BE2C (cell line): Measurements from ENCODE around the gene SLFNL1.

ENCODE experiments used
- DNase-seq: peaks from one replicate; pipeline ENCODE4 v3.0.0-alpha.2; 2020
- H3K27me3 ChIP-seq: fragments of 250-450 bp; sonication (Bioruptor Pico); 2 replicates; pipeline ENCODE4 v1.5.1; 2020; ENCODE audit warnings: mild to moderate bottlenecking
- H3K36me3 ChIP-seq: fragments of 250-450 bp; sonication (Bioruptor Pico); 2 replicates; pipeline ENCODE4 v1.5.1; 2020; ENCODE audit warnings: mild to moderate bottlenecking
- H3K4me1 ChIP-seq: fragments of 250-450 bp; sonication (Bioruptor Pico); 2 replicates; pipeline ENCODE4 v1.5.1; 2020
- H3K4me3 ChIP-seq: 2 replicates; pipeline ENCODE4 v1.5.1; 2011; ENCODE audit warnings: low read depth, low read length
- H3K9me3 ChIP-seq: fragments of 250-450 bp; sonication (Bioruptor Pico); 2 replicates; pipeline ENCODE4 v1.5.1; 2020
- TF ChIP-seq, protein P1 (sequence below): IDR thresholded peaks from 2 replicates; pipeline ENCODE4 v1.5.1; 2012; ENCODE audit warnings: mild to moderate bottlenecking, low read depth, low read length

SLFNL1 gene

DNA sequence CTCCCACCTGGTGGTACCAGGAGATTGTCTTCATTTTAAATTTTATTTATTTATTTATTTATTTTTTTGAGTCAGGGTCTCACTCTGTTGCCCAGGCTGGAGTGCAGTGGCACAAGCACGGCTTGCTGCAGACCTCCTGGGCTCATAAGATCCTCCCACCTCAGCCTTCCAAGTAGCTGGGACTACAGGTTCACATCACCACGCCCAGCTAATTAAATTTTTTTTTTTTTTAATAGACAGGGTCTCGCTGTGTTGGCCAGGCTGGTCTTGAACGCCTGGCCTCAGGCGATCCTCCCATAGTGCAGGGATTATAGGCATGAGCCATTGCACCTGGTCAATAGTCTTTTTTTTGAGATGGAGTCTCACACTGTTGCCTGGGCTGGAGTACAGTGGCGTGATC lies 8.5 kb downstream of the SLFNL1 start:
- Histone ChIP-seq H3K9me3 (no peaks in the 10 kb centered on the region), H3K36me3 (peaks cover 34% of the 10 kb centered on the region), H3K4me1 (no peaks in the 10 kb centered on the region), H3K4me3 (no peak overlapping the region), H3K27me3 (no peaks in the 10 kb centered on the region)
- no peak for DNase-seq
- TF ChIP-seq, protein P1, sequence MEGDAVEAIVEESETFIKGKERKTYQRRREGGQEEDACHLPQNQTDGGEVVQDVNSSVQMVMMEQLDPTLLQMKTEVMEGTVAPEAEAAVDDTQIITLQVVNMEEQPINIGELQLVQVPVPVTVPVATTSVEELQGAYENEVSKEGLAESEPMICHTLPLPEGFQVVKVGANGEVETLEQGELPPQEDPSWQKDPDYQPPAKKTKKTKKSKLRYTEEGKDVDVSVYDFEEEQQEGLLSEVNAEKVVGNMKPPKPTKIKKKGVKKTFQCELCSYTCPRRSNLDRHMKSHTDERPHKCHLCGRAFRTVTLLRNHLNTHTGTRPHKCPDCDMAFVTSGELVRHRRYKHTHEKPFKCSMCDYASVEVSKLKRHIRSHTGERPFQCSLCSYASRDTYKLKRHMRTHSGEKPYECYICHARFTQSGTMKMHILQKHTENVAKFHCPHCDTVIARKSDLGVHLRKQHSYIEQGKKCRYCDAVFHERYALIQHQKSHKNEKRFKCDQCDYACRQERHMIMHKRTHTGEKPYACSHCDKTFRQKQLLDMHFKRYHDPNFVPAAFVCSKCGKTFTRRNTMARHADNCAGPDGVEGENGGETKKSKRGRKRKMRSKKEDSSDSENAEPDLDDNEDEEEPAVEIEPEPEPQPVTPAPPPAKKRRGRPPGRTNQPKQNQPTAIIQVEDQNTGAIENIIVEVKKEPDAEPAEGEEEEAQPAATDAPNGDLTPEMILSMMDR, result no peak

DNA sequence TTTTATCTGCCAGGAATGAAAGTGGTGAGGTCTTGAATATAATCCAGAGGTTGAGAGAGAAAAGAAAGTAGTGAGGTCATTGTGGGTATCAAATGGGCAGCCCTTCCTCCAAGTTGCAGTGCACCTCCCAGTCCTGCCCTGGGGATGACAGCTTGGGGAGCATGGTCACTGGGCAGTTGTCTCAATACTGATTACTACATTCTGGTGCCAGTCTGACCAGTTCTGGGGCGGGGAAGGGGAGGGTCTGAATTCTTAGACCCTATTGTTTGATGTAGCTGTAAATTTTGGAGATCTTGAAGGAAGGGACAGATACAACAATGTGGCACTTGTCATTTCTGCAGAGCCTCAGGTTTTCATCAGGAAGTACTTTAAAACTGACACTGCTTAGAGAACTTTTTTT lies 11.2 kb downstream of the SLFNL1 start:
- peaks cover 47% of the 10 kb centered on the region for H3K36me3 ChIP-seq
- no peaks in the 10 kb centered on the region for H3K27me3 ChIP-seq
- H3K4me1 ChIP-seq, result no peaks in the 10 kb centered on the region
- no peaks in the 10 kb centered on the region for H3K9me3 ChIP-seq
- no peak overlapping the region for H3K4me3 ChIP-seq
- no peak for DNase-seq
- TF ChIP-seq, protein P1, result no peak

DNA sequence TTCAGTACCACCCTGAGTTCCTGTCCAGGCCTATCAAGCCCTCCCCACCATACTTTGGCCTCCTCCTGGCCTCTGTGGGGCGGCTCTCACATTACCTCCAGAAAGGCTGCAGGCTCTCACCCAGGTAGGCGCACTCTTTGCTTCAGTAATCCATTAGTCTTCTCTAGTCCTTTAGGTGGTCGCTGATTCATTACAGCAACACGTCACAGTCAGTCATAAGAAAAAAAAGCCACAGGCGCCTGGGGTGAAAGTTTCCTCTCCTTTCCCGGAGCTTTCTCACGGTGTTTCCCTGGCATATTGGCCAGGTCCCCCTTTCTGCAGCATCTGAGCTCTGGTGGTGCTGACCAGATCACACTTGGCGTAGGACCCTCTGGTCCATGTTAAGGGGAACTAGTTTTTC lies 12.1 kb downstream of the SLFNL1 start:
- Histone ChIP-seq H3K36me3 (peaks cover 53% of the 10 kb centered on the region), H3K27me3 (no peaks in the 10 kb centered on the region), H3K9me3 (no peaks in the 10 kb centered on the region), H3K4me1 (no peaks in the 10 kb centered on the region), H3K4me3 (no peak overlapping the region)
- no peak for DNase-seq
- TF ChIP-seq, protein P1, result no peak

DNA sequence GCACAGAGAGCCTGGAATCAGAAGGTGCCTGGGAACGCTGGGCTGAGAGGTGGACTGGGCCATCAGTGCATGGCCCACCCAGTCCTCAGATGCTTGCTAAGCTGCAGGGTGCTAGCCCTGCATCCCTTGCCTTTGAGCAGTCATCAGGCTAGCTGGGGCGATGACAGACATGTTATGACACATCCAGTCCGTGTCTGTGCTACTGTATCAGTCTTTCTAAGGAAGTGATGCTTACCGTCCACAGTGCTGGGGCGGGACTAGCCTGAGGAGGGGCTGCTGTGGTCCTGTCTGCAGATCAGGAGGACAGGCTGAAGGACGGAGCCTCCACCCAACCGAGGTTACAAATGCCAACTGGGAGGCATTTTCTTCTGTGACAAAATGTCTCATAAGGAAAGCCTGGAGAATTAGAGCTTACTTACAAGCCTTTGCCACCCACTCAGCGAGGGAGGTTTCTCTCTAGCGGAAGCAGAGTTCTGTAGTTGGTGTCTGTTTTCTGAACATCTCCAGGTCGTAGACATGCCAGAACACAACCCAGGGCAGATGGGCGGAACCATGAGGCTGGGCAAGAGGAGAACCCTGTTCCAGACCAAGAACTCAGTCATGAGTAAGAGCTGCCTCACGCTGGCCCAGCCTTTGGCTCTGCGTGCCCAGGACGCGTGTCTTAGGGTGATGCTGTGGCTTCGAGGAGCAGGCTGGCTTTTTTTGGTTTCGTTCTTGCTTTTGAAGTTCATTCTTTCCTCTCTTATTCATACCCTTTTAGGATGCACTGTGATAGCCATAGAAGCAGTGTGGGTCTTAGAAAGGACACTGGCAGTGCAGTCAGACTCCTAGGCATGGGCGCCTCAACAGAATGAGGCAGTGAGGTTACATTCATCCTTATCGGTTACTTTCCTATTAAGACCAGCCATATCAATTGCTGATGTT lies 14.3 kb downstream of the SLFNL1 start:
- Histone ChIP-seq H3K4me3 (no peak overlapping the region), H3K27me3 (no peaks in the 10 kb centered on the region), H3K4me1 (peaks cover 4% of the 10 kb centered on the region), H3K36me3 (peaks cover 69% of the 10 kb centered on the region), H3K9me3 (no peaks in the 10 kb centered on the region)
- TF ChIP-seq, protein P1, result no peak
- no peak for DNase-seq

DNA sequence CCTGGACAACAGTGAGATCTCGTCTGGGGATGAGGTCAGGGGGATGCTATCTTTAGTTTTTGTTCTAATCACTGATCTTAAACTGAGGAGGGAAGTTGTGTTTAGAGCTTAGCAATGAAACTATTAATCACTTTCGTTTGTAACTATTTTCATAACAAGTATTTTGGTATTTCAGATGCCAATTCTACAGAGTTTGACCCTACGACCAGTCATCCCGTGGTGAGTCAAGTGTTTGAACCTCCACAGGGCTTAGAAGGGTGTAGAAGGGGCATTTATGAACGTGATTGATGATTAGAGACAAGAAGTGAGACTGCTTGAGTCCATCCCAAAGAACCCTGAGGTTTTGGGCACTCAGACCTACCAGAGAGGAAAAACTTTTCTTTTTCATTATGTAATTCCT lies 15.6 kb downstream of the SLFNL1 start:
- TF ChIP-seq, protein P1, result no peak

DNA sequence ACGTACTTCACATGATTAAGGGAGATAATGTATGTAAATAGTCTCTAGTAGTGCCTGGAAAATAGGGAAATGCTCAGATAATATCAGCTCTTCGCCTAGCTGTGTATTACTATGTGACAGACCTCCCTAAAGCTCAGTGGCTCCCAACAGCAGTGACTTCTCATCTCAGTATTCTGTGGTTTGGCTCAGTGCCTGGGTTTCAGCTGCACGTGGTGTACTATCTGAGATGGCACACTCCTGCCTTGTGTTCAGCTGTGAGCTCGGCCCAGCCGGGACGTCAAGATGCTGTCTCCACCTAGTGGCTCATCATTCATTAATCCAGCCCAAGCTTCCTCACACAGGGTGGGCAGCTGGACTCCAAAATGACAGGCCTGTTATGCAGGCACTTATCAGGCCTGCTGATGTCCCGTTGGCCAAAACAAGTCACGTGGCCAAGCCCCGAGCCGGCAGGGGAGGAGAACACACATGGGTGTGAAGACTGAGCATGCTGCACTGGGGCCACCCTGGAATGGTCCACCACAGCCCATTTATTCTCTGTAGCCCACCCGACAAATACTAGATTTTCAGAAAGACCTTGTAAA lies 17.8 kb downstream of the SLFNL1 start:
- peak; percentile 88 for DNase-seq
- H3K9me3 ChIP-seq, result no peaks in the 10 kb centered on the region
- peaks cover 4% of the 10 kb centered on the region for H3K4me1 ChIP-seq
- TF ChIP-seq, protein P1, result peak; percentile 55
- no peak overlapping the region for H3K4me3 ChIP-seq
- peaks cover 71% of the 10 kb centered on the region for H3K36me3 ChIP-seq
- no peaks in the 10 kb centered on the region for H3K27me3 ChIP-seq

More for the DNA sequence above, 15.6 kb downstream of the SLFNL1 start:
- Histone ChIP-seq H3K9me3 (no peaks in the 10 kb centered on the region), H3K36me3 (peaks cover 72% of the 10 kb centered on the region), H3K27me3 (no peaks in the 10 kb centered on the region), H3K4me3 (no peak overlapping the region), H3K4me1 (peaks cover 4% of the 10 kb centered on the region)
- no peak for DNase-seq
